ENCODE data around the gene CENPA.
"Not testable (repeated sequence)": the region's sequence is repeated elsewhere in the genome, so short reads cannot be mapped to it uniquely, and the experiment has no call there.

The CENPA gene

DNA sequence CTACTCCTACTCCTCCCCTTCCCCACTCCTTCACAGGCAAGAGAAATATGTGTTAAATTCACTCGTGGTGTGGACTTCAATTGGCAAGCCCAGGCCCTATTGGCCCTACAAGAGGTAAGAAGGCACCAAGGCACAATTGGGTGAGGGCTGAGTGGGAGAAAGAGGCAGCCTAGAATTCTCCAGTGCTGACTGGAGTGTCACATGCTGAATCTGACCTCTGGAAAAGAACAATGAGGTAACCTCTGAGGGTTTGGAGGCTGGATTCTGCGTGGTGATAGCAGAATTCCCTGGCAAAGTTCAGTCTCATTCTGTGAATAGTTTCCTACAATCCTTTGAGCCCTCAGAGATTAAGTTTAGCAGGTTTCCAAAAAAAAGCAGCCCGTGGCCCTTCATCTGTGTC lies 6.9 kb downstream of the CENPA start:
- DNase-seq (ENCODE audit: low spot score): no peak

DNA sequence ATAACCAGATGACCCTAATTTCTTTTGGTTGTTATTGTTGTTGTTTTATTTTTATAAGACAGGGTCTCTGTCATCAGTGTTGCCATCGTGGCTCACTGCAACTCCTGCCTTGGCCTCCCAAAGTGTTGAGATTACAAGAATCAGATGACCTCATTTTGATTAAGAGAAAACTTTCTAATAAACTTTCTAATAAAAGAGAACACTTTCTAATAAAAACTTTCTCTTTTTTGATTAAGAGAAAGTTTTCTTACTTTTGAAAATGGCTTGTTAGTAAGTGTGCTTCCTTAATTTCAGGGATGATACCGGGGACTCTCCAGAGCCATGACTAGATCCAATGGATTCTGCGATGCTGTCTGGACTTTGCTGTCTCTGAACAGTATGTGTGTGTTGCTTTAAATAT lies 7.7 kb downstream of the CENPA start:
- DNase-seq (ENCODE audit: low spot score): no peak

DNA sequence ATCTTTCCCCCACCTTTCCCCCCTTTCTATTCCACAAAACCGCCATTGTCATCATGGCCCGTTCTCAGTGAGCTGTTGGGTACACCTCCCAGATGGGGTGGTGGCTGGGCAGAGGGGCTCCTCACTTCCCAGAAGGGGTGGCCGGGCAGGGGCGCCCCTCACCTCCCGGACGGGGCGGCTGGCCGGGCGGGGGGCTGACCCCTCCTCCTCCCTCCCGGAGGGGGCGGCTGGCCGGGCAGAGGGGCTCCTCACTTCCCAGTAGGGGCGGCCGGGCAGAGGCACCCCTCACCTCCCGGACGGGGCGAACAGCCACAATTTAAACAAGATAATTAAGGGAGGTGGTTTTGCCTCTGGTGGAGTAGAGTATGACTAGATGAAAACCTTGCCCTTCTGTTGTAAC lies 9.3 kb downstream of the CENPA start:
- DNase-seq (ENCODE audit: low spot score): not testable (repeated sequence)

DNA sequence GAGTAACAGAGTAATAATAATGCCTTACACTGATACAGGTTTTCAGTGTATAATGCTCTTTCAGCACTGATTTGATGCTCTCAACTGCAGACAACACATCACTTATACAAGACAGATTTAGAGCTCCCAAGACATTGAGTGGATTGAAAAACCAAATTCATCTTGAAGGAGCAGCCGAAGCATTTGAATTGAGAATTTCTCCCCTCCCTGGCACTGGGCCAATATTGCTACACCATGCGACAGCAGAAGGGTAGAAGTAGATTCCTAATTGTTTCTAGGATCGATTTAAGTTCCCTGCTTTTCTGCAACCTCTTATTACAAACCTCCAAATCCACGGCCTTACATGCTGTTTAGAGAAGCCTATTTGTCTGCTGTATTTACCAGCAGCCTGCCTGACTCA lies 15.5 kb downstream of the CENPA start:
- no peak for DNase-seq (ENCODE audit: low spot score)

DNA sequence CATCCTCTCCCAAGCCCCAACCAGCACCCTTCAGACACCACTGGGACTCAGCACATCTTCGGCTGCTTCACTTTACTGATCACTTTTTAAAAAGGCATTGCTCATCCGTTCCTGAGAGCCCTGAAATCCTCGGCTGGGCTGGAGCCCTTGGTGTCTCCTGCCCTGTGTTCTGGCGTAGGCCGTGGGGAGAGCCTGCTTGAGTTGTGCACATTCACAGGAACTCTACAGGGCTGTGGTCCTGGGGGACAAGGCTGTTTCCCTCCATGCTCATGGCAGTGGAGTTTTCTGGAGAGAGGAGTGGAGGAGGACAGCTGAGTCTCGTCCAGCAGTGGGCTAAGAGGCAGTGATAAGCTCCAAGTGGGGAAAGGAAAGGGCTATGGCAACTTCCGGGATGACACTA lies 15.9 kb downstream of the CENPA start:
- no peak for DNase-seq (ENCODE audit: low spot score)

DNA sequence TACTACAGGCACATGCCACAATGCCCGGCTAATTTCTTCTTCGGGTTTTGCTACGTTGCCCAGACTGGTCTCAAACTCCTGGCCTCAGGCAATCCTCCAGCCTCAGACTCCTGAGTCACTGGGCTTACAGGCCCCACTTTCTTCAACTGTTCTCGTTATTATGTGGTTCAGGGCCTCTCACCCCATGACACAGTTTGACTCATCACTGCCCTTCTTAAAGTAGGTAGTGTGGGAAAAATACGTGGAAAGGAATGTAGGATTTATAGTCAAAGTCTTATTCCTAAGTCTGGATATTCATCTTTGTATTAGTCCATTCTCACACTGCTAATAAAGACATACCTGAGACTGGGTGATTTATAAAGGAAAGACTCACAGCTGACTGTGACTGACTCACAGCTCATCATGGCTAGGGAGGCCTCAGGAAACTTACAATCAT lies 19.4 kb downstream of the CENPA start:
- no peak for DNase-seq (ENCODE audit: low spot score)

DNA sequence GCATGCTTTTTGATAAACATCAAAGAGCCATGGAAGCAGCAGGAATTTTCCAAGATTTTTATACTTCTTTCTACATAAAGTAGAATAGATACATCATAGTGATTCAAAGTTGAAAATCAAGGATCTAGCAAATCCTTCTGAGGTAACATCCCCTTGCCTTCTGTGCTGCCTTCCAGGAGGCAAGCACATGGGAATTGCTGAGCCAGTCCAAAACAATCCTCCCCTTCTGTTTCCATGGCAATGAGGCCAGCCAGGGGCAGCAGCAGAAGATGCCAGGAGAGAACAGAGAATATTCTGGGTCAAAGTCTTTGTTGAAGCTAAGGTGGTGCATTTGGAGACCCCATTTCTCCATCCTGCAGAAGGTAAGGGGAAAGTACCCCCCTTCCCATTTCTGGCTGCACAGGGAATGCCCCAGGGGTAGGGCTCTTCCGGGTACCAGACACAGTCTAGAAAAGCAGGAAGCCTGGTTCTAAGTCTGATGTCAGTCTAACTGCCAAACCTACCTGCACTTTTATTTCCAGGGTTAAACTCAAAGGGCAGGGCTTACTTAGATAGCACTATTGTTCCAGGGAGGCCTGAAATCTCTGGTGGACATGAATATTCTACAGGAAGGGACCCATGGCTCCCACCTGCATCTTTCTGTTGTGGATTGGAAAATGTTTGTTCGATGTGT lies 22.1 kb downstream of the CENPA start:
- DNase-seq (ENCODE audit: low spot score): no peak

DNA sequence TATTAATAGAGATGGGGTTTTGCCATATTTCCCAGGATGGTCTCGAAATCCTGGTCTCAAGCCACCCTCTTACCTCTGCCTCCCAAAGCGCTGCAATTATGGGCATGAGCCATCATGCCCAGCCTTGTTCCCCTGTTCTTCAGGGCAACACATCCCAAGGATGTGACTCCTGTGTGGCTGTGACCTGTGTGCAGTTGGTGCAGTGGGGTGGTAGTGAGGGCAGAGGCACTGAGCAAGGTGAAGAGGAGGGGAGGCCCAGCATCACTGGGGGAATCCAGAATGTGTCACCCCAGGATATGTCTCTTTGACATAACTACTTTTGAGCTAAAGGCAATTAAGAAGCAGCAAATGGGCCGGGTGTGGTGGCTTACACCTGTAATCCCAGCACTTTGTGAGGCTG lies 23.4 kb downstream of the CENPA start:
- DNase-seq (ENCODE audit: low spot score): no peak

DNA sequence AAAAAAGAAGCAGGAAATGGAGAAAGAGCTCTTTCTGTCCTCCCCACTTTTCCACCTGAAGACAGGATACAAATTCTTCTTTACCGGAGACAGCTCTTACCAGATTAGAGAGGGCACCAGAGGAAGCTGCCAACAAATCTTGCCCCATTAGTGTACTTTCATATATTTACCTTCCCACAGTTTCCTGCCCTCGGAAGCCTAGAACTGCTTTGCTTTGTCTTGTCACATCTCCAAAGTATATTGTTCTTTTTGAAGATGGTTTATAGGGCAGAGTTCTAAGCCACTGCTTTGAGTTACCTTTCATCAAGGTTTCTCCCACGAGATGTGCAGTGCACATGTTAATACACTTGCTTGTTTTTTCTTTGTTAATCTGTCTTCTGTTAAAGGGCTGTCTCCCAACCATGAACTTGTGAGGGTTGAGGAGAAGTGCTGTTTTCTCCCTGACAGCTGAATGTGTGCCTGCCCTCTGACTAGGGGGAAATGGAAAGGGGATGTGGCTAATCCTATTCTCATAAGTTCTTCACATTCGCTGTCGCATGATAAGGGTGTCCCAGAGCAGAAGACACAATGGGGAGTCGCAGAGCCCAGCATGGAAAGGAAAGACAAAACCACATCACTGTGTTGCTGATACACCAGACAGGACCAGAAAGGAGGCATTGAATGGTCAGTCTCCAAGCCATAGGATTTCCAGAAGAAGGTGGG lies 24.2 kb downstream of the CENPA start:
- no peak for DNase-seq (ENCODE audit: low spot score)

DNA sequence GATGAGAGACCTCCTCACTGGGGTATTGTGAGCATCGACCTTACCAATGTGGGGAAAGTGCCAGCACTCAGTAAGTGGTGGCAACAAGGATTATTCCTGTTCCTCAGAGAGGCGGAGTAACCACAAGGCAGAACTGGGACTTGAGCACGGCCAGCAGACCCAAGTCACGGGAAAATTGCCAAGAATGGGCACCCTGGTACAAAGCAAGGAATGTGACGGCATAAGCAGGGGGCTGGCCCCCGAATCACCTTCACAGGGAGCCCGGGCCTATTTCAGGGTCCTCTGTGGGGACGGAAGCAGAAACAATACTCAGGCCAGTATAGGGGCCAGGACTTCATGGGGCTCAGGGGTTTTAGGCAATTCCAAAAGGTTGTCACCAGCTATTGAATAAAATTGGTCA lies 25.4 kb downstream of the CENPA start:
- DNase-seq (ENCODE audit: low spot score): no peak

DNA sequence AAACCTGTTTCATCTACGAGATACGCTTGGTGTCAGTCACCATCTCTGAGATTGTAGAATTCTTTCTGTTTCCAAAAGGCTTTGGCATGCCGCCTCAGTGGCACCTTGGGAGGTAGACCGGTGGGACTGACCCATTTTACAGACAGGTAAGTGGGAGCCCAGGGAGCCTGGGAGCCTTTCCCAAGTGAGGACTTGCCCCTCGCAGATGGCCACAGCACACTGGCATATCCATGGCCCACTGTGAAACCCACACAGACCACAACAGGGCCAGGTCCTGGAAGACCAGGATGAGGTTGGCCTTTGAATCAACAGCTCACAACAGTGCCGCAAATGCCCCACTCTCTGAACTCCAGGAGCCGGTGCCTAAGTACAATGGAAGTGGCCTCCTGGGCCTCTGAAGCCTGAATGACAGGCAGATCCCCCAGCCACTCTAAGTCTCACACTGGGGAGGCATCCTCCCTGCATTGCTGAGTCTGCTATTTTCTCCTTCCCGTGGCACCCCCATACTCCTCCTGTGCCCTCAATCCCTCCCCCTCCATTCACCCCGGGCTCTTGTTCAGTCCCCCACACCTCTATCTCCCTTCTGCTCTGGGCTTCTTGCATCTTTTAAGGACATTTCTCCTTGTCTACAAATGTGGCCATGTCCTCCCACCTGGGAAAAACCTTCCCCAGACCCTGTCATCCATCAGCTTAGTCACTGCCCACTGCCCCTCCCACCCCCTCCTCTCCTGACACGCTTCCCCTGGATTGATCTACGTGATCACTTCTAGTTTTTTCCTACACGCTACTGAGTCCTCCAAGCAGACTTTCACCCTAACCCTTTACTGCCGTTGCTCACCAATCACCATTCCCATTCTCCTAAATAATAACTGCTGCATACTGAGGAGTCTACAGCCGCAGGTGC lies 26.2 kb downstream of the CENPA start:
- DNase-seq (ENCODE audit: low spot score): no peak

DNA sequence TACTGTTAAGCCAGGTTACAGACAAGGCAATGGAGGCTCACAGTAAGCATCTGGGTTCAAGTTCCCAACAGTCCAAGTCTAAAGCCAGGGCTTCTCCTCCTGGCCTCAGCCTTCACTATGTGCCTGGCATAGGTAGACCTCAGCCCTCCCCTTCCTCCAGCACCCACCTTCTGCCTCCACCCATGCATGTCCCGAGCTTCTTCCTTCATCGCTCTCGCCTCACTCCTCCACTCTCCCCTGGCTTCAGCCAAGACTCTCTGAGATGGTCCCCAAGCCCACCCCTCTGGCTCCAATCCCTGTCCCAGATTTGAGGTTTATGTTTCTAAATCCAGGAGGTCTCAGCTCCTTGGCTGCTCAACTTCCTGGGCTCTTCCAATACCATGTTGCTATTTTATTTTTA lies 26.9 kb downstream of the CENPA start:
- DNase-seq (ENCODE audit: low spot score): no peak

DNA sequence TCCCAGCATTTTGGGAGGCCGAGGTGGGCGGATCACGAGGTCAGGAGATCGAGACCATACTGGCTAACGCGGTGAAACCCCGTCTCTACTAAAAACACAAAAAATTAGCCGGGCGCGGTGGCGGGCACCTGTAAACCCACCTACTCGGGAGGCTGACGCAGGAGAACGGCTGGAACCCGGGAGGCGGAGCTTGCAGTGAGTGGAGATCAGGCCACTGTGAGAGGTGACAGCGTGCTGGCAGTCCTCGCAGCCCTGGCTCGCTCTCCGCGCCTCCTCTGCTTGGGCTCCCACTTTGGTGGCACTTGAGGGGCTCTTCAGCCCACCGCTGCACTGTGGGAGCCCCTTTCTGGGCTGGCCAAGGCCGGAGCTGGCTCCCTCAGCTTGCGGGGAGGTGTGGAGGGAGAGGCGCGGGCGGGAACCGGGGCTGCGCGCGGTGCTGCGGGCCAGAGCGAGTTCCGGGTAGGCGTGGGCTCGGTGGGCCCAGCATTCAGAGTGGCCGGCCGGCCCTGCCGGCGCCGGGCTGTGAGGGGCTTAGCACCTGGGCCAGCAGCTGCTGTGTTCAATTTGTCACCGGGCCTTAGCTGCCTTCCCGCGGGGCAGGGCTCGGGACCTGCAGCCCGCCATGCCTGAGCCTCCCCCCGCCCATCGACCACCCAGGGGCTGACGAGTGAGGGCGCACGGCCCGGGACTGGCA lies 28.4 kb downstream of the CENPA start:
- not testable (repeated sequence) for DNase-seq (ENCODE audit: low spot score)

DNA sequence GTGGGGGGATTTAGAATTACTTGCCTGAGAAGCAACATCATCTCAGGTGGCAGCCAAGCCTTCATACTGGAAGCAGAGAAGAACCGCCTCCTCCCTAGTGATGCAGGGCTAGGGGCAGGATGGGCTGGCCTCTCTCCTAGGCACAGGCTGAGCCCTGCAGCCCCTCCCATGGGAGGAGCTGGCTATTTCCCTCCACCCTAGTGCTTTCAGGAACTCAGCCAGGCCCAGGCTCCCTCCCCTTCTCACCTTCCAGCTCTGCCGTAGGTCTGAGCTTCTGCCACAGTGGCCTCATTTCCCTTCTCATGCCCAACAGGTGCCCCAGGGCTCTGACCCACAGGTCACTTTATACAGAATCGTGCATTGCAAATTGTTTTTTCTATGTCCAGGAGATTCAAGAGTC lies 31.0 kb downstream of the CENPA start:
- no peak for DNase-seq (ENCODE audit: low spot score)

DNA sequence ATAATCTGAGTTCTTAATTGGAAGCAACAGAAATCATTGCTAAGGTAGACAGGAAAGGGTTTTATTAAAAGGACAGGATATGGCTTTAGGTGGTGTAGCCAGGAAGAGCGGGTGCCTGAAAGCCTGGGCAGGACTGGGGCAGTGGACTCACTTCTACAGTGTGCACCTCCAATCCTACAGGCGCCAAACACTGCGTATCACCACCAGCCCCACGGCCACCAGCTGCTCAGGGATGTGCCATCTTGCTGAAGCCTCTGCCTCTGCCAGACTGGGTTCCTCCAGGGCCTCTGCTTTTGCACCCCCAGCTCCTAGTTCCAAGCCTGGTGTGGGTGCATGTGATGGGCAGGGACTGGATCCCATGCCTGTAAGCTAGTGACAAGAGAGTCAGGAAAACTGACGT lies 32.4 kb downstream of the CENPA start:
- DNase-seq (ENCODE audit: low spot score): no peak

DNA sequence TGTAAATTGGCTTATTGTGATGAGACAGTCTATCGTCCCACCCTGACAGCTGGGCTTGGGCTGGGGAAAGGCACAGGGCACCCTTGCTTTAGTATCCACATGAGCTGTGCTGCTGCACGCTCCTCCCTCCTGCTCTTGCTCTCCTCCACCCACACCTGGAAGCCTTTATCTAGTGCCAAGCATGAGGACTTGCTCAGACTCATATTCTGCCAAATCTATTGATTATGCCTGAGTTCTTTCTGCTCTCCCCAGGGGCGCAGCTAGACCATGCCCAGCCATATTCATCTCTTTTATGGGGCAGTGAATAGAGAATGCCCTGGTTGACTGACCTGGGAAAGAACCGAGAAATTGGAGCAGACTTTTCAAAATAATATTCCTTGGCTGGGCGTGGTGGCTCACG lies 33.1 kb downstream of the CENPA start:
- DNase-seq (ENCODE audit: low spot score): no peak

DNA sequence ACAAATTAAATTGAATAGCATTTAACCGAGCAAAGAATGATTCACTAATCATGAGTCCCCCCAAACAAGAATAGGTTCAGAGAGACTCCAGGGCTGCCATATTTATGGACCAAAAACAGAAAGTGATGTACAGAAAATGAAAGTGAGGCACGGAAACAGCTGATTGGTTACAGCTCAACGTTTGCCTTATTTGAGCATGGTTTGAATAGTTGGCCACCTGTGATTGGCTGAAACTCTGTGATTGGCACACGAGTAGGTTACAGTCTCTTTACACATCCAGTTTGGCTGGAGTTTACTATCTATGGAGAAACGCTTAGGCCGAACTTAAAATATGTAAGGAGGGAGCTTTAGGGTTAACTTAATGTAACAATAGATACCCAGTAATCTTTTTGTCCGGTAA lies 35.1 kb downstream of the CENPA start:
- no peak for DNase-seq (ENCODE audit: low spot score)

DNA sequence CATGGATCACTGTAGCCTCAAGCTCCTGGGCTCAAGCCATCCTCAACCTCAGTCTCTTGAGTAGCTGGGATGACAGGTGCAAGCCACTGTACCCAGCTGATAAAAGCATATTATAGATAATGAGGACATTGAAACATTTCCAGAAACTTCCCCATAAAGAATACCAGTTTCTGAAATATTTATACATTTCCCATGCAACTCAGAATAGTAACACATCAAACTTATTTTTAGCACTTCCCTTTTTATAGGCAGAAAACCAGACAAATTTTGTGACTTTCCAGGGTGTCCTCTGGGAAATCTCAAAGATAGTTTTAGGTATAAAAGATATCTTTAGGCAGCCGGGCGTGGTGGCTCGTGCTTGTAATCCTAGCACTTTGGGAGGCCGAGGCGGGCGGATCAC lies 37.0 kb downstream of the CENPA start:
- no peak for DNase-seq (ENCODE audit: low spot score)

DNA sequence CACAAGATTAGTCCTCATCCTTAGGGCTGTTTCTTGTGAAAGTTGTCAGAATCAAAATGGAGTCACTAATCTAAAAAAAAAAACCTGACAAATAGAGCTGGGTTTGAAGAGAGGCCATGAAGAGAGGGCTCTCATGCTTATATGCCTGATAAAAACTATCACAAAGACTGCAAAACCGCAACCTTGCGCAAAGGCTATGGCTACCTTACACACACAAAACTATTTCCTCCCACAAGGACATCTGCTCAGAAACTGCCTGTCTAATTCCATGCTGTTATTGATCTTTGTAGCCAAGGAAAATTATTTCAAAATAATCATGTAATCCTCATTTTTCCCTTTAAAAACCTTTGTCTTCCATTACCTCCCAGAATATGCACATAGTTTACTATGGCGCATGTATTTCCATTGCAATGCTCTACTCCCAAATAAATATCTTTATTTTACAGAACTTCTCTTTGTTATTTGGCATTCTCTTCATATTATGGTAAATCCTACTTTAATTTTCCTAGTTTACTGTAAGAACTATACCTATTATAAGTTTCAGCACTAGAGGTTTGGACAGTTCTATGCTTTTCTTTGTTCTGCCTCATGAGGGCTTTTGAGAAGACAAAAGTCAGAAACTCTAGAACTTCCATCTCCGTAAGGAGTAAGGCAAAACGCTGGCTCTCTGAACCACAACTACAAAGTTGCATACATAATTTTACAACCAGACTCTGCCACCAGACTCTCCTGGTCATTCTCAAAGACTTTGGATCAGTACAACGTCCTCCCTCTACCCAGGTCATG lies 52.5 kb downstream of the CENPA start:
- no peak for DNase-seq (ENCODE audit: low spot score)

DNA sequence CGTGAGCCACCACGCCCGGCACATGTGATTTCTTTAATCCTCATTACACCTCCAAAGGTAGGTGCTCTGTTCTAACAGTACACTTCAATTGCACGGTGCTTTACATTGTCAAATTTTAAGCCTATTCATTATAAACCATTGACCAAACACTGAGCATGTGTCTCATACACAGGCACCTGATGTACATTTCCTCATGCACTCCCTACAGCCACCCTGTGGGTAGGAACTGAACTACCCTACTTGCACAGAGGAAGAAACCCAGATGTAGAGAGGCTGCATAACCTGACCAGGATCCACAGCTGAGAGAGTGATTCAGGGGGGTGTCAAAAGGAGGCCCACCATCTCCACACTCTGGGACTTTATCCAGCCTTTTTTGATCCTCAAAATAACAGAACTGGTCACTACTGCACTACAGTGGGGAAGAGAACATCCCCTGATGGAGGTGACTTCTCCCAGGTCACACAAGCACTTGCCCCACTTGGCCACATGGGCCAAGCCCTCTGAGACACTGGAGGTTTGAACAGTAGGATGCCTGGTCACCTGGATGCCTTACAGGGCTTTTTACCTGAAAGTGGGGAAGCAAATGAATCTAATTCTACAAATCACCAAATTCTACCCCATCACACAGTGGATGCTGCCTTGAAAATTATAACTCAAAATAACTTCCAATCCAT lies 55.2 kb downstream of the CENPA start:
- DNase-seq (ENCODE audit: low spot score): no peak

DNA sequence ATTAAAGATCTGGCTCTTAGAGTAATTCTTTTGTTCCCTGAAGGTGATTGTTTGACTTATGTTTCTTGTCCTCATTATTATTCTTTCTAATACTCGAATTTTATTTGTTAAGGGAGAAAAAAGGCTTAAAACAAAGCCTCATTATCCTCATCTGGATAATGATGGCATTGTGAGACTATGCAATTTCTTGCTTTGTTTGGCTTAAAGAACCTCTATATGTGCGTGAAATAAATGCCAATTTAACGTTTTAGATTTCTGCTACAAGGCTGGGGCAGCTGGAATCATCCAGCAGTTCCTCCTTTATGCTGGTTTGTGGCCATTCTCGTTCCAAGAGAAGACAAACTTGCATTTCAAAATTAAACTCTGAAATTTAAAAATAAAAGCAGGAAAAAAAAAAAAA lies 57.2 kb downstream of the CENPA start:
- no peak for DNase-seq (ENCODE audit: low spot score)

Measured in HuH-7.5 (cell line).